GM19238 (cell line): ENCODE measurements around the gene PRIMPOL.
"Not testable (repeated sequence)": the region's sequence is repeated elsewhere in the genome, so short reads cannot be mapped to it uniquely, and the experiment has no call there.

Source experiments
- DNase-seq: peaks from one replicate; pipeline ENCODE4 v3.0.0; 2011; ENCODE audit warnings: low spot score; ENCODE audit not compliant: insufficient read length

Gene PRIMPOL

GRCh38 chr4:184636144-184636543 lies 13.4 kb upstream of the PRIMPOL start:
- no peak for DNase-seq

GRCh38 chr4:184636897-184637296 lies 12.6 kb upstream of the PRIMPOL start:
- no peak for DNase-seq

GRCh38 chr4:184641022-184641421 lies 8.5 kb upstream of the PRIMPOL start:
- no peak for DNase-seq

- no peak for DNase-seq
These were observed 8.1 kb upstream of the PRIMPOL start for GRCh38 chr4:184641451-184641850.

DNA sequence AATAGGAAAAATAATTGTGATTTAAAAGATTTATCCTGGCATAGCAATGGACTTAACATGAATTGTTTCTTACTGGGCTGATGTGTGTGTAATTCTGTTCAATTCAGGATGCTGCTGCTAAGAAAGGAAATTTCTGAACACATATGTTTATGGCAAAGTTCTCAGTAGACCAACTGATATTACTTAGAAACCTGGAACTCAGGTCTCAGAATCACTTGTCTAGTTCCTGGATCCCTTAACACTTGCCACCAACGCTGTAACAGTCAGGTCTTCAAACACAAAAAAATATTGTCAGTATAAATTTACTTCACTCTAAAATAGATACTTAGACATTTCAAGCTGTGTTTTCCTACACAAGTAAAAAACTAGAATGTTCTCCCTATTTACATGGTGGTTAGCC lies 5.8 kb upstream of the PRIMPOL start:
- no peak for DNase-seq

DNA sequence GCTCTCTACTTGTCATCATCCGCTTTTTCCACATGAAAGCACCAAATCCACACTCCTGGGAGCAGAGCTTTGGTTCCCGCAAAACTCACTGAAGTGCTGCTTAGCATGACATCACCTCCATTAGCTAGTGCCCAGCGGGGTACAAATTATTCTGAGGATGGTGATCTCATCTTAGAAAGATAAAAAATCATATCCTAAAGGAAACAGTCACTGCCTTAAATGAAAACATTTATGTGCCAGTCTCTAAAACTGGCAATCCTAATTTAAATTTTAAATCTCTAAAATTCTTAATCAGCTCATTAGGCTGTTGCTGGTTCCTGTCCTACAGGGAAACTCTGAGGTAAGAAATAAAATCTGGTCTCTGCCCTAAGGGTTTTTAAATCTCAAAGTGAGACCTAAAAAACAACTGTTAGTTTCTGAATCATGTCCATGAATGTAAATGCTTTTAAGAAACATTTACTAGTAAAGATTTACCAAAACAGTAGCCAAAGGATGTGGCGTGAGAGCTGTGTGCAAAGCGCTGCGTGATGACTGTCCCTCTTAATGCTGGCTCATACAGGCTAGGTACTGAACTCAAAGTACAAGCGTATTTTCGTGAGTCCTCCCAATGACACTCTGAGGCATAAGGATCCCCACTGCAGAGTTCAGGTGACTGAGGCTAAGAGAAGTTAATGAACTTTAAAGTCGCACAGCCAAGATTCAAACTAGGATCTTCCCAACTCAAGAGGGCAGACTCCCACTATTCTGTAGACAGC lies 4.8 kb upstream of the PRIMPOL start:
- DNase-seq, result no peak

DNA sequence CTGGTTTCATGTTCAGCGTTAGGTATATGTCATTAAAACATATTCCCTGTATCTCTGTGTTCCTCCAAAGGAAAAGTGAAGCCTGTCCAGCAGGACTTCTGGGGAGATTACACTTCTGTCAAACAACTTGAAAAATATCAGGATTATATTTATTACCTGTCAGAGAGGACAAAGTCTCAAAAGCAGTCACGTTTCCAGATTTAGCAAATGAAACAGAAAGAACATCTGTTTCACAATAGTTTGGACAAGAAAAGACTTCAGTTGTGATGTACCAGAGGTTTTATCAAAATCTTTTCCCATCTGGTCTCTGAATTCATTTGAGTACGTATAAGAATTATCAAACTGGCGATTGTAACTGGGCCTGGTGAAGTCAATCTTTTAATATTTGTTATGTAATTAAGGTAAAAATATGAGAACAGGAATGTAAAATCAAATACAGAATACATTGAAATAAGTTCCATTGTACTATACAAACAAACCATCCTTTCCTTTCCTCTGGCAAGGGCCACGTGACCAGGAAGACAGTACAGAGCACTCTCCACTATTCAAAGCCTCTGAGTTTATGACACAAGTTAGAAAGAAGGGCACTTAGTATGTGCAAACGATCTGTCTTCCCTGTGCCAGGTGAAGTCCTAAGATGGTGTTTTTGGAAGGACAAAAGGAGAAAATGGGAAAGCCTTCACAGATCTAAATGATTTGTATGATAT lies 3.5 kb upstream of the PRIMPOL start:
- no peak for DNase-seq

- no peak for DNase-seq
These were observed 2.1 kb upstream of the PRIMPOL start for GRCh38 chr4:184647266-184648053.

DNA sequence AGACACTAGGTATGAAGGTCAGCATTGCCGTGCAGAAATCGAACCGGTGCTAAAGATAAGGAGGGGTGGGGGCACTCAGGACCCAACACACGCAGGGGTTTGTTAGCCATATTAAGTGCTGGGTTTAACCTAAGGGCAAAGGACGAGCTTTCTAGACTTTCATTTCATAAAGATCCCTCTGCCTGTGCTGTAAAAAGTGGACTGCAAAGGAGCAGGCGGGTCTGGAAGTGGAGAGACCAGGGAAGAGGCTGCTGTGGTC lies 1.6 kb upstream of the PRIMPOL start:
- DNase-seq, result no peak

DNA sequence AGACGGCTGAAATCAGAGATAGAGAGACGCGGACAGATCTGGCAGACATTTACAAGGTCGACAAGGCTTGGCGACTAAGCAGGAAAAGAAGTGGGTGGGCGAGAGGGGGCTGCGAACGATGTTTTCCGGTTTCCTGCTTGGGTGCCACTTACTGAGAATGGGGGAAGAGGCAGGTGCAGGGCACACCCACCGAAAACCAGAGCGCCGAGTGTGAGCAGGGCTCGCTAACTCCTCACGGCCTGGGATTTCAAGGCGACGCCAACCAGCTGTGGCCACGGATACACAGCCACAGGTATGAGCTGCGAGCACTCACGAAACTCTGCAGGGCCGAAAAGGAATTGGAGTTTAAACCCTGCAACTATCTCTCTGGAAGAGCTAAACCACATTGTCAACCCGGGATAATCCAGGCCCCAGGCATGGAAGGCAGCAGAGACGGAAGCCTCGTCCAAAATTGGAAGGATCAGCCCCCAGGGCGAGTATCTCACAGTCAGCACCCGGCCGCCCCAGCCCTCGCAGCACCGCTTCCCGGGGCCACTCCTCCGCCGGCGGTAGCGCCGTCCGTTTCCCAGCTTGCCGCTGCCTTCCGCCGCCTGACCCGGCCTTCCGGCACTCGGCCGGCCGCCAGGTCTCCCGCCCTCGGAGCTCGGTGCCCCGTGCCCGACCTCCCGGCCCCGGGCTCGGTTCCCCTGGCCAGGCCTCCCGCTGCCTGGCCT lies 1.1 kb upstream of the PRIMPOL start:
- peak; percentile 5 for DNase-seq

- no peak for DNase-seq
These were observed 675 bp downstream of the PRIMPOL start for GRCh38 chr4:184649971-184650855.

DNA sequence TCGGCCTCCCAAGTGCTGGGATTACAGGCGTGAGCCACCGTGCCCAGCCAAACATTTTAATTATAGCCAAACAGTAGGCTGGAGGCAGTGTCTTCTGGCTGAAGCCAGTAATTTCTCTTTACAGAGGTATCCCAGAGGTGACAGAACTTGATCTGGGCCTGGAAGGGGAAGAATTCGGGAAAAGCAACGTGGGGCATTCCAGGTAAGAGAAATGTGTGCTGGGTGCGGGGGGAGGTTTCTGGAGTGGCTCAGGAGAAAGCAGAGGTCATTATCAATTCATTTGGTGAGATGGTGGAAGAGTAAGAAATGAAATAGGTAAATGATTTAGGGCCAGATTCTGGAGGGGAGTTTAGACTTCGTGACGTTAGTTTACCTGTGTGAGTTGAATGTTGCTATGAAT lies 2.4 kb downstream of the PRIMPOL start:
- DNase-seq, result no peak

GRCh38 chr4:184652681-184653080 lies 3.1 kb downstream of the PRIMPOL start:
- not testable (repeated sequence) for DNase-seq

DNA sequence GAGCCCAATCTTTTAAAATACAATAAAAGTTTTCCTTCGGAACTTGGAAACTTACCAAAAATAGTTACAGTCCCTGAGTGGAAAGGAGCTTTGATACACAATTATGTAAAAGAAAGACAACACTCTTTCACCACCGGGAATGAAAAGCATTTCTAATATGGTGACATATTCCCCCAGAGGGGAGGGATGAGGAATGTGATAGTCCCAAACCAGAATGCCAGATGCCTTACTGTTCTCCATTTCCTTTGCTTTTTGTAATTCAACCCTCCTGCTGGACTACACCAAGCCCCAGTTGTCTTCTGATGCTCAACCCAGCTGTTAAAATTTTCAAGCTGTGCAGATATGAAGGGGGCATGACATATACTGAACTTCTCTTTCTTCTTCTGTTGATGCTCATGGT lies 4.1 kb downstream of the PRIMPOL start:
- no peak for DNase-seq

DNA sequence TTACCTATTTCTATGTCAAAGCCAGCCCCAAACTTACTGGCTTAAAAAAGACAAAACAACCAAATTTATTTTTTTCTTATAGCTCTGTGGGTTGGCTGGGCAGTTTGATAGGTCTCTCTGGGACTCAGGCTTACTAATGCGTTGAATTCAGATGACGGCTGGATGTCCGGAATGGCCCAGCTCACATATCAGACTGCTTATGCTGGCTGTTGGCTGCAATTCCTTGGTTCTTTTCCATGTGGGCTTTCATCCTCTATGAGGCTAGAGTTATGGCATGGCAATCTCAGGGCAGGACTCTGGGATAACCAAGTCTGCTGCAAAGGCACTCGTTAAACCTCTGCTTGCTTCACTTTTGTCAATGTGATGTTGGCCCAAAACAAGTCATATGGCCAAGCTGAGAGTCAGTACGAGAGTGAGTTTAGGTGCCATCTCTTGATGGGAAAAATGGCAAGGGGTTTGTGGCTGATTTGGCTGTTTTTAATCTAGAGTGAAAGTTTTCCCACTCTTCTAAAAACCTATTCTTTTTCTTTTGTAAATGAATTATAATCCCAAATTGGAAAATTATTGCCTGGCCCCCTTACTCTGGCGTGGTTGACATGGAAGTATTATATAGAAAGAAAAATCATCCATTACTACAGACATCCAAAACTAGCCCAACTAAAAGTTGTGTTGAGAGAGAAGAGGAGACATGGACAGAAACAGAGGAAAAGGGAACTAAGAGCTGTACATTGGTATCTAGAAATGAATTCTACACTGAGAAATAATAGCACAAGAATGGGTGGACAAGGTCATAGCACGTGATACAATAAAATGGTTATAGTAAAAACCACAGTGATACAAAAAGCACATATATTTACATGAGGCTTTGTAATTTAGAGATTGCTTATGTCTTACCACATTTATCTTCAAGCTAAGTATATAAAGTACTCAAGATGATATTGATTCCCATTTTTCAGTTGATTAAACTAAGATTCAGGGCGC lies 6.6 kb downstream of the PRIMPOL start:
- DNase-seq, result no peak

DNA sequence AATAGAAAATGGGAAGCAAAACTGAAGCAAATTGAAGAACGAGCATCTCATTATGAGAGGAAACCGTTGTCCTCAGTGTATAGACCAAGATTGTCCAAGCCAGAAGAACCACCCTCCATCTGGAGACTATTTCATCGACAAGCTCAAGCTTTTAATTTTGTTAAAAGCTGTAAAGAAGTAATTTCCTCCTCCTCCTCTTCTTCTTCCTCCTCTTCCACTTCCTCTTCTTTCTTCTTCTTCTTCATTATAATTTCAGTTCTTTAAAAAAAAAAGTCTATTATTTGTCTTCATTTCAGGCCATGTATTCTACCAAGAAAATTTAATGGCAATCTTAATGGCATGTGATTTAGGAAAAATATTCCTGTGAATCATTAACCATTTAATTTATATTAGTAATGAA lies 7.6 kb downstream of the PRIMPOL start:
- no peak for DNase-seq

GRCh38 chr4:184657820-184658219 lies 8.3 kb downstream of the PRIMPOL start:
- not testable (repeated sequence) for DNase-seq

- DNase-seq, result no peak
These were observed 11.4 kb downstream of the PRIMPOL start for GRCh38 chr4:184660978-184661377.

GRCh38 chr4:184662236-184662635 lies 12.7 kb downstream of the PRIMPOL start:
- no peak for DNase-seq
